Endothelial cell of umbilical vein (primary cell): ENCODE data around the gene NANP. TPM values are rescaled to one million over a fixed set of nuclear protein-coding genes. Genes with fewer than 3 reads are reported as not detected.

Source experiments
- BruUV-seq: library from RNA; stranded (reverse); fragments of 400-500 nt; replicated peaks from 2 replicates; lab custom pipeline; 2021; lab: Mats Ljungman, UMichigan
- CTCF ChIA-PET: fragments of 300-600, 350-600 bp; sonication (Branson Sonifier 250); formaldehyde crosslinking; loops from one replicate; lab custom pipeline; 2021; ENCODE audit warnings: antibody characterized with exemption, inconsistent platforms; lab: Charles Lee
- POLR2A ChIA-PET: fragments of 300-600, 350-600 bp; sonication (Branson Sonifier 250); formaldehyde crosslinking; loops from one replicate; lab custom pipeline; 2021; ENCODE audit warnings: antibody characterized with exemption, inconsistent platforms; lab: Charles Lee
- DNase-seq: peaks from one replicate; pipeline ENCODE4 v3.0.0-alpha.2; 2011; ENCODE audit warnings: low read depth, low spot score
- FAIRE-seq: peaks from 2 replicates; lab custom pipeline; 2011; peaks lifted over from hg19 to GRCh38; lab: Jason Lieb, UNC
- H2AFZ ChIP-seq: 2 replicates; pipeline ENCODE4 v1.6.0; 2012; ENCODE audit warnings: low read depth, low read length, control low read depth, inconsistent platforms
- H3K27ac ChIP-seq: 2 replicates; pipeline ENCODE4 v1.5.1; 2011; ENCODE audit warnings: low read depth, mild to moderate bottlenecking, control low read depth, low read length, moderate library complexity; ENCODE audit not compliant: insufficient read depth
- H3K27me3 ChIP-seq, 2 experiments: 2 replicates each; pipeline versions ENCODE4 v1.6.0 to v1.6.1; 2011; ENCODE audit warnings: low read length in 2 of 2, mixed read lengths in 1 of 2; ENCODE audit not compliant: control insufficient read depth in 2 of 2, insufficient read depth in 2 of 2
- H3K36me3 ChIP-seq, 2 experiments: 2 replicates in 1 of 2; 3 replicates in 1 of 2; pipeline ENCODE4 v1.5.1; 2011; ENCODE audit warnings: low read length in 2 of 2, mild to moderate bottlenecking in 1 of 2, moderate library complexity in 1 of 2; ENCODE audit not compliant: control insufficient read depth in 2 of 2, insufficient read depth in 2 of 2; ENCODE audit errors: extremely low read depth in 1 of 2
- H3K4me1 ChIP-seq: 3 replicates; pipeline ENCODE4 v1.5.1; 2011; ENCODE audit warnings: mild to moderate bottlenecking, low read length; ENCODE audit not compliant: control insufficient read depth, insufficient read depth; ENCODE audit errors: extremely low read depth
- H3K4me2 ChIP-seq: 2 replicates; pipeline ENCODE4 v1.6.1; 2011; ENCODE audit warnings: low read length, control low read depth, mixed read lengths; ENCODE audit not compliant: insufficient read depth
- H3K4me3 ChIP-seq, 3 experiments: fragments of 200-600 bp in 1 of 3; sonication (generic), shearing (Covaris generic) in 1 of 3; replicated peaks in 1 of 3; 2 replicates each; pipeline ENCODE4 v1.5.1; 2011 to 2016; ENCODE audit warnings: control low read depth in 3 of 3, low read length in 3 of 3, mild to moderate bottlenecking in 2 of 3, inconsistent platforms in 1 of 3, low read depth in 1 of 3, moderate library complexity in 1 of 3; ENCODE audit not compliant: insufficient read depth in 1 of 3
- H3K79me2 ChIP-seq: 2 replicates; pipeline ENCODE4 v1.6.0; 2012; ENCODE audit warnings: low read length, inconsistent platforms; ENCODE audit not compliant: control insufficient read depth, insufficient read depth
- H3K9ac ChIP-seq: replicated peaks from 2 replicates; pipeline ENCODE3; 2011; ENCODE audit warnings: low read length, control low read depth; ENCODE audit not compliant: insufficient read depth; ENCODE audit errors: extremely low read depth
- H3K9me1 ChIP-seq: replicated peaks from 3 replicates; pipeline ENCODE4 v1.6.0; 2011; ENCODE audit warnings: mild to moderate bottlenecking, low read length; ENCODE audit not compliant: control insufficient read depth, insufficient read depth; ENCODE audit errors: extremely low read depth
- H3K9me3 ChIP-seq: replicated peaks from 2 replicates; pipeline ENCODE4 v1.5.1; 2012; ENCODE audit warnings: low read length, inconsistent platforms; ENCODE audit not compliant: control insufficient read depth, insufficient read depth
- H4K20me1 ChIP-seq: replicated peaks from 2 replicates; pipeline ENCODE3; 2011; ENCODE audit warnings: mild to moderate bottlenecking, low read length; ENCODE audit not compliant: control insufficient read depth, insufficient read depth; ENCODE audit errors: extremely low read depth
- EZH2 ChIP-seq: IDR thresholded peaks from 2 replicates; pipeline ENCODE4 v1.6.1; 2012; ENCODE audit warnings: borderline replicate concordance, low read depth, mild to moderate bottlenecking, moderate library complexity, low read length, inconsistent platforms; ENCODE audit not compliant: severe bottlenecking
- FOS ChIP-seq: IDR thresholded peaks from 2 replicates; pipeline ENCODE4 v1.6.1; 2011; ENCODE audit warnings: mild to moderate bottlenecking, low read length, moderate library complexity, borderline replicate concordance; ENCODE audit not compliant: insufficient read depth
- GATA2 ChIP-seq: IDR thresholded peaks from 2 replicates; pipeline ENCODE4 v1.7.0; 2011; ENCODE audit warnings: low read depth, mild to moderate bottlenecking, moderate library complexity, mixed read lengths, low read length; ENCODE audit not compliant: insufficient read length, insufficient read depth
- JUN ChIP-seq: IDR thresholded peaks from 2 replicates; pipeline ENCODE4 v1.6.1; 2011; ENCODE audit warnings: borderline replicate concordance, low read depth; ENCODE audit not compliant: insufficient read length, insufficient read depth
- MYC ChIP-seq: IDR thresholded peaks from one replicate; pipeline ENCODE4 v1.6.1; 2011; ENCODE audit warnings: mild to moderate bottlenecking, low read depth, low read length
- POLR2A ChIP-seq: IDR thresholded peaks from 2 replicates; pipeline ENCODE4 v1.6.1; 2012; ENCODE audit warnings: low read depth, mild to moderate bottlenecking, control low read depth, low read length
- POLR2AphosphoS5 ChIP-seq: IDR thresholded peaks from 2 replicates; pipeline ENCODE4 v1.6.1; 2012; ENCODE audit warnings: low read depth, mild to moderate bottlenecking, control low read depth, low read length, moderate library complexity; ENCODE audit not compliant: insufficient read depth
- dilution Hi-C: fragments of 300-500 bp; cut with MboI; formaldehyde crosslinking; loops from one replicate; pipeline ENCODE4 v1.15.0; 2019; ENCODE audit warnings: low sequenced_read_pairs; ENCODE audit not compliant: extremely low pct_ligation_motif_present
- intact Hi-C: fragments of 100-400 bp; cut with micrococcal nuclease; formaldehyde crosslinking; loops from one replicate; pipeline ENCODE4 v1.10.0; 2022
- polyA plus RNA-seq, 4 experiments: library from polyadenylated mRNA; depleted of rRNA in 3 of 4; stranded (reverse) in 3 of 4; unstranded in 1 of 4; fragments of >200 nt; gene quantifications; 2 replicates each; pipeline versions ENCODE4 v1.2.1 to v1.2.3, GENCODE V29; 2011 to 2012; ENCODE audit warnings: missing spikeins in 1 of 4
- total RNA-seq: library from RNA; stranded (reverse); gene quantifications from 2 replicates; pipeline ENCODE4 v1.2.3, GENCODE V29; 2021
- TF ChIP-seq, protein P1 (sequence below), 2 donors: IDR thresholded peaks; 1 replicate in 1 of 2; 2 replicates in 1 of 2; pipeline ENCODE4 v1.5.1; 2011; ENCODE audit warnings: low read length in 2 of 2, mild to moderate bottlenecking in 2 of 2, moderate library complexity in 2 of 2, control low read depth in 1 of 2, inconsistent platforms in 1 of 2, low read depth in 1 of 2; ENCODE audit not compliant: insufficient read depth in 1 of 2; ENCODE audit errors: extremely low read depth in 1 of 2
- TF ChIP-seq, protein P2 (sequence below): IDR thresholded peaks from 2 replicates; pipeline ENCODE4 v1.6.1; 2011; ENCODE audit not compliant: insufficient read depth, insufficient read length

The NANP gene
- total and polyA plus RNA-seq, 2 donors (not counting 3 experiments of a cell fraction or from before 2014, with no cell fraction given): 4.2 to 7.5 TPM

DNA sequence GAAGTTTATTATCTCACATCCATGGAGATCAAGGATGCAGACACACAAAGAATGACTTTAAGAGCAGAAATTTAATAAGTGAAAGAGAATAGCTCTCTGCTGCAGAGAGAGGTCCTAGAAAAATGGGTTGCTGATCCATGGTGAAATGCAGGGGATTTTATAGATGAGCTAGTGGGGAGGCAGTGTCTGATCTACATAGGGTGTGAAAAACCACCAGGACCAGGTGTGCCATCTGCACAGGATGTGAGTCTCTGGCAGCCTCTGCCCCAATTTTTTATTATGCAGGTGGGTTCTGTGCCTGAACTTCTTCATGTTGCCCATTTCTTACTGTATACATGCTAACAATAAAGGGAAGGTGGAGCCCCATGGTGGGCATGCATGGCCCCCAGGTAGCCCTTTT is 19.9 kb upstream of the NANP start:
- no peaks in the 10 kb centered on the region for H3K9me3 ChIP-seq
- CTCF ChIA-PET: no interaction called here
- no TSS peak for BruUV-seq
- POLR2A ChIA-PET: no interaction called here
- TF ChIP-seq EZH2 (no peak), JUN (no peak), POLR2AphosphoS5 (no peak), GATA2 (no peak), POLR2A (no peak), MYC (no peak), FOS (no peak)
- TF ChIP-seq, protein P1, sequence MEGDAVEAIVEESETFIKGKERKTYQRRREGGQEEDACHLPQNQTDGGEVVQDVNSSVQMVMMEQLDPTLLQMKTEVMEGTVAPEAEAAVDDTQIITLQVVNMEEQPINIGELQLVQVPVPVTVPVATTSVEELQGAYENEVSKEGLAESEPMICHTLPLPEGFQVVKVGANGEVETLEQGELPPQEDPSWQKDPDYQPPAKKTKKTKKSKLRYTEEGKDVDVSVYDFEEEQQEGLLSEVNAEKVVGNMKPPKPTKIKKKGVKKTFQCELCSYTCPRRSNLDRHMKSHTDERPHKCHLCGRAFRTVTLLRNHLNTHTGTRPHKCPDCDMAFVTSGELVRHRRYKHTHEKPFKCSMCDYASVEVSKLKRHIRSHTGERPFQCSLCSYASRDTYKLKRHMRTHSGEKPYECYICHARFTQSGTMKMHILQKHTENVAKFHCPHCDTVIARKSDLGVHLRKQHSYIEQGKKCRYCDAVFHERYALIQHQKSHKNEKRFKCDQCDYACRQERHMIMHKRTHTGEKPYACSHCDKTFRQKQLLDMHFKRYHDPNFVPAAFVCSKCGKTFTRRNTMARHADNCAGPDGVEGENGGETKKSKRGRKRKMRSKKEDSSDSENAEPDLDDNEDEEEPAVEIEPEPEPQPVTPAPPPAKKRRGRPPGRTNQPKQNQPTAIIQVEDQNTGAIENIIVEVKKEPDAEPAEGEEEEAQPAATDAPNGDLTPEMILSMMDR (IDR thresholded peaks at IDR 0.05; ENCODE audit: extremely low read depth in 1 of 2, insufficient read depth in 1 of 2, low read depth in 1 of 2, low read length in 2 of 2): no peak
- TF ChIP-seq, protein P2, sequence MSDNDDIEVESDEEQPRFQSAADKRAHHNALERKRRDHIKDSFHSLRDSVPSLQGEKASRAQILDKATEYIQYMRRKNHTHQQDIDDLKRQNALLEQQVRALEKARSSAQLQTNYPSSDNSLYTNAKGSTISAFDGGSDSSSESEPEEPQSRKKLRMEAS: no peak
- no peaks in the 10 kb centered on the region for H4K20me1 ChIP-seq
- no peaks in the 10 kb centered on the region for H3K27me3 ChIP-seq
- no peak overlapping the region for H3K9ac ChIP-seq
- H3K27ac ChIP-seq: no peak overlapping the region
- no peaks in the 10 kb centered on the region for H3K4me1 ChIP-seq
- no peak for FAIRE-seq
- H3K36me3 ChIP-seq: no peaks in the 10 kb centered on the region
- dilution Hi-C loops: no loop called here
- H3K4me2 ChIP-seq: no peak overlapping the region
- no peak overlapping the region for H3K4me3 ChIP-seq
- intact Hi-C loops: no loop called here
- H2AFZ ChIP-seq: no peak overlapping the region
- H3K79me2 ChIP-seq: no peaks in the 10 kb centered on the region
- H3K9me1 ChIP-seq: no peaks in the 10 kb centered on the region
- no peak for DNase-seq
